ENCODE data around the gene EP400. TPM values are rescaled to one million over a fixed set of nuclear protein-coding genes. Genes with fewer than 3 reads are reported as not detected.
A peak's percentile ranks its signal among the peaks of the same experiment; 100 is the strongest.

Gene EP400
- total RNA-seq, 1 experiment from 2014 or later: 61.7 TPM

- H3K14ac ChIP-seq (ENCODE audit: insufficient read depth, low read length): no peak overlapping the region
- H3K4me1 ChIP-seq (ENCODE audit: insufficient read depth, low read length): no peaks in the 10 kb centered on the region
- no peak for TF ChIP-seq CTCF (conservative IDR thresholded peaks at IDR 0.05)
- H3K4me2 ChIP-seq (ENCODE audit: insufficient read depth, insufficient read length, low read length): no peak overlapping the region
- H2BK15ac ChIP-seq (ENCODE audit: low read depth, low read length): no peak overlapping the region
- no peak for DNase-seq
- peak overlapping the region in 2 of 3 experiments; percentile 71 to 73; a peak in 4 of 7 replicates for H3K27ac Mint-ChIP-seq
- H4K20me1 ChIP-seq (ENCODE audit: control insufficient read depth, insufficient read depth, insufficient read length): no peaks in the 10 kb centered on the region
- WGBS (ENCODE audit: extremely low coverage, insufficient read length, low lambda C conversion rate): no CpG with 5 or more reads among the region's 14 CpGs
- no peak overlapping the region for H3K23ac ChIP-seq (ENCODE audit: insufficient read length, low read depth, low read length)
- no peak overlapping the region for H2BK5ac ChIP-seq (ENCODE audit: insufficient read length, low read length)
- no peak overlapping the region for H3K27ac ChIP-seq (ENCODE audit: insufficient read length, low read depth, low read length)
- H2BK20ac ChIP-seq (ENCODE audit: low read depth, low read length, poor library complexity, severe bottlenecking): no peak overlapping the region
- no peak overlapping the region for H3K9ac ChIP-seq (ENCODE audit: extremely low read depth, insufficient read length, low read length)
- no peaks in the 10 kb centered on the region for H3K9me3 ChIP-seq (ENCODE audit: control insufficient read depth, low read depth, low read length)
- no peak overlapping the region for H3K18ac ChIP-seq (ENCODE audit: insufficient read length, low read depth, low read length)
- H3K23me2 ChIP-seq (ENCODE audit: insufficient read length, low read depth, low read length, poor library complexity, severe bottlenecking): no peaks in the 10 kb centered on the region
- no peak overlapping the region for H3K56ac ChIP-seq (ENCODE audit: insufficient read length, low read depth, low read length)
- H2AFZ ChIP-seq (ENCODE audit: low read length): no peak overlapping the region
- no peaks in the 10 kb centered on the region for H3K9me3 Mint-ChIP-seq
- H3K4ac ChIP-seq (ENCODE audit: low read depth, low read length): no peak overlapping the region
- no peaks in the 10 kb centered on the region for H3K79me2 ChIP-seq (ENCODE audit: insufficient read depth, low read length)
- H3K36me3 Mint-ChIP-seq (ENCODE audit: insufficient read depth in 1 of 3, low read depth in 3 of 3): peaks cover 39 to 77% (median 73%) of the 10 kb centered on the region in 3 experiments
- H3K27me3 ChIP-seq (ENCODE audit: insufficient read depth, low read length): no peaks in the 10 kb centered on the region
- no peak overlapping the region for H2BK12ac ChIP-seq (ENCODE audit: insufficient read length, low read depth, low read length)
- H4K8ac ChIP-seq (replicated peaks; ENCODE audit: insufficient read length, low read depth, low read length): no peak overlapping the region
- no peak overlapping the region for H2AK5ac ChIP-seq (ENCODE audit: insufficient read length, low read length)
- no peak overlapping the region for H4K5ac ChIP-seq (ENCODE audit: insufficient read length, low read depth, low read length)
- H3K4me3 Mint-ChIP-seq: no peak overlapping the region
- no peak overlapping the region for H3T11ph ChIP-seq (ENCODE audit: low read length)
- no peak overlapping the region for H4K91ac ChIP-seq (ENCODE audit: insufficient read length, low read depth, low read length)
- H3K27me3 Mint-ChIP-seq (ENCODE audit: low read depth): no peaks in the 10 kb centered on the region
- no peaks in the 10 kb centered on the region for H3K4me1 Mint-ChIP-seq
- H3K79me1 ChIP-seq (ENCODE audit: insufficient read depth, low read depth, low read length, poor library complexity, severe bottlenecking): no peaks in the 10 kb centered on the region
- H2BK120ac ChIP-seq (ENCODE audit: low read depth, low read length, poor library complexity, severe bottlenecking): no peak overlapping the region
Observed at GRCh38 chr12:132074216-132074615, 124.5 kb downstream of the EP400 start.
